Epithelial cell of proximal tubule (primary cell): ENCODE results near the gene PHOX2A. TPM values are rescaled to one million over a fixed set of nuclear protein-coding genes. Genes with fewer than 3 reads are reported as not detected.

Experiments
- DNase-seq: peaks from one replicate; pipeline ENCODE4 v3.0.0-alpha.2; 2011; ENCODE audit warnings: low read depth
- H3K4me3 ChIP-seq: 2 replicates; pipeline ENCODE4 v1.5.1; 2011; ENCODE audit warnings: low read depth, mild to moderate bottlenecking, low read length
- total RNA-seq: library from RNA; depleted of rRNA; stranded (reverse); fragments of >200 nt; gene quantifications from 2 replicates; pipeline ENCODE4 v1.2.3, GENCODE V29; 2015
- TF ChIP-seq, protein P1 (sequence below): conservative IDR thresholded peaks from 2 replicates; pipeline ENCODE4 v1.5.1; 2012; ENCODE audit warnings: low read depth, mild to moderate bottlenecking, low read length

Gene PHOX2A
- total RNA-seq, 1 donor from 2014 or later, result not detected

DNA sequence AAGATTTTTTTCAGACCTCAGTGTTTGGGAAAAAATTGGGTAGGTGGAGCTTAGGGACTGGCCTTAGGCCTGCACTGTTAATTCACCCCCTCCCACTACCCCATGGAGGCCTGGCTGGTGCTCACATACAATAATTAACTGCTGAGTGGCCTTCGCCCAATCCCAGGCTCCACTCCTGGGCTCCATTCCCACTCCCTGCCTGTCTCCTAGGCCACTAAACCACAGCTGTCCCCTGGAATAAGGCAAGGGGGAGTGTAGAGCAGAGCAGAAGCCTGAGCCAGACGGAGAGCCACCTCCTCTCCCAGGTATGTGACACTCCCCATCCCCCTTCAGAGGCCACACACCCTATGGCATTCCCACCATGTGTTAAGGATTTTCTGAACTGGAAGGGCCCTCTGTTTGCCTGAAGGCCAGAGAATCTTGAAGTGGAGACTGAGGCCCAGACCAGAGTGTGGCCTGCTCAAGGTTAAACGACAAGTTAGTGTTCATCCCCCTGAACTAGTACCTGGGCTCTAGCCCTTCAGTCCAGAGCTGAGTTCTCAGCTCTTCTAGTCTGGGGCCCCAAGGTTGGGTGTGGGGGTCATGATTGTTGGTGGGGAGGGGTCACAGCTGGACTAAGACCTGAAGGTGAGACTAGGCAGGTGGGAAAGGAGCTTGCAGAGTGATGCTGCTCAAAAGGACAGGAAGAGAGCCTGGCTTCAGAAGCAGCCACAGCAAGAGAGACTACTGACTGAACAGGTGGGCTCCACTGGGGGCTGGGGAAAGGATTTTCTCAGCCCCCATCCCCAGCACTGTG is 54.3 kb downstream of the PHOX2A start:
- DNase-seq, result no peak

More for the DNA sequence above, 54.3 kb downstream of the PHOX2A start:
- H3K4me3 ChIP-seq, result no peak overlapping the region
- TF ChIP-seq, protein P1, sequence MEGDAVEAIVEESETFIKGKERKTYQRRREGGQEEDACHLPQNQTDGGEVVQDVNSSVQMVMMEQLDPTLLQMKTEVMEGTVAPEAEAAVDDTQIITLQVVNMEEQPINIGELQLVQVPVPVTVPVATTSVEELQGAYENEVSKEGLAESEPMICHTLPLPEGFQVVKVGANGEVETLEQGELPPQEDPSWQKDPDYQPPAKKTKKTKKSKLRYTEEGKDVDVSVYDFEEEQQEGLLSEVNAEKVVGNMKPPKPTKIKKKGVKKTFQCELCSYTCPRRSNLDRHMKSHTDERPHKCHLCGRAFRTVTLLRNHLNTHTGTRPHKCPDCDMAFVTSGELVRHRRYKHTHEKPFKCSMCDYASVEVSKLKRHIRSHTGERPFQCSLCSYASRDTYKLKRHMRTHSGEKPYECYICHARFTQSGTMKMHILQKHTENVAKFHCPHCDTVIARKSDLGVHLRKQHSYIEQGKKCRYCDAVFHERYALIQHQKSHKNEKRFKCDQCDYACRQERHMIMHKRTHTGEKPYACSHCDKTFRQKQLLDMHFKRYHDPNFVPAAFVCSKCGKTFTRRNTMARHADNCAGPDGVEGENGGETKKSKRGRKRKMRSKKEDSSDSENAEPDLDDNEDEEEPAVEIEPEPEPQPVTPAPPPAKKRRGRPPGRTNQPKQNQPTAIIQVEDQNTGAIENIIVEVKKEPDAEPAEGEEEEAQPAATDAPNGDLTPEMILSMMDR, result no peak

Other genes with a start within 250 kb of the PHOX2A start
- gene IL18BP, start 245.3 kb downstream of the PHOX2A start, total RNA-seq, result 1.0 and 1.7 TPM in 2 replicates
- gene NUMA1, start 163.6 kb downstream of the PHOX2A start, total RNA-seq, result 116 TPM in 2 replicates
- gene LRRC51, start 163.3 kb downstream of the PHOX2A start, total RNA-seq, result 3.7 and 6.7 TPM in 2 replicates
- gene LAMTOR1, start 140.9 kb downstream of the PHOX2A start, total RNA-seq, result 149 and 156 TPM in 2 replicates
- not detected in 2 replicates for gene TOMT, start 138.3 kb downstream of the PHOX2A start, total RNA-seq
- 66.6 and 87.4 TPM in 2 replicates for gene ANAPC15, start 131.5 kb downstream of the PHOX2A start, total RNA-seq
- 0.65 TPM in 1 of 2 replicates, not detected in the other for gene FOLR3, start 108.5 kb downstream of the PHOX2A start, total RNA-seq
- 1.5 and 12.3 TPM in 2 replicates for gene FOLR1, start 52.0 kb downstream of the PHOX2A start, total RNA-seq
- not detected in 2 replicates for gene FOLR2, start 27.4 kb downstream of the PHOX2A start, total RNA-seq
- 66.5 and 73.2 TPM in 2 replicates for gene INPPL1, start 19.4 kb downstream of the PHOX2A start, total RNA-seq
- 28.6 and 38.8 TPM in 2 replicates for gene CLPB, start 190.4 kb upstream of the PHOX2A start, total RNA-seq